NCI-H748 treated with DMSO at 0.1 percent for 48 hours (cell line): ENCODE measurements around the gene CANX.
A peak's percentile ranks its signal among the peaks of the same experiment; 100 is the strongest.
"Not testable (repeated sequence)": the region's sequence is repeated elsewhere in the genome, so short reads cannot be mapped to it uniquely, and the experiment has no call there.

Source experiments
- DNase-seq: peaks from one replicate; lab custom pipeline; 2025; lab: John Stamatoyannopoulos, UW

The CANX gene, protein sequence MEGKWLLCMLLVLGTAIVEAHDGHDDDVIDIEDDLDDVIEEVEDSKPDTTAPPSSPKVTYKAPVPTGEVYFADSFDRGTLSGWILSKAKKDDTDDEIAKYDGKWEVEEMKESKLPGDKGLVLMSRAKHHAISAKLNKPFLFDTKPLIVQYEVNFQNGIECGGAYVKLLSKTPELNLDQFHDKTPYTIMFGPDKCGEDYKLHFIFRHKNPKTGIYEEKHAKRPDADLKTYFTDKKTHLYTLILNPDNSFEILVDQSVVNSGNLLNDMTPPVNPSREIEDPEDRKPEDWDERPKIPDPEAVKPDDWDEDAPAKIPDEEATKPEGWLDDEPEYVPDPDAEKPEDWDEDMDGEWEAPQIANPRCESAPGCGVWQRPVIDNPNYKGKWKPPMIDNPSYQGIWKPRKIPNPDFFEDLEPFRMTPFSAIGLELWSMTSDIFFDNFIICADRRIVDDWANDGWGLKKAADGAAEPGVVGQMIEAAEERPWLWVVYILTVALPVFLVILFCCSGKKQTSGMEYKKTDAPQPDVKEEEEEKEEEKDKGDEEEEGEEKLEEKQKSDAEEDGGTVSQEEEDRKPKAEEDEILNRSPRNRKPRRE

DNA sequence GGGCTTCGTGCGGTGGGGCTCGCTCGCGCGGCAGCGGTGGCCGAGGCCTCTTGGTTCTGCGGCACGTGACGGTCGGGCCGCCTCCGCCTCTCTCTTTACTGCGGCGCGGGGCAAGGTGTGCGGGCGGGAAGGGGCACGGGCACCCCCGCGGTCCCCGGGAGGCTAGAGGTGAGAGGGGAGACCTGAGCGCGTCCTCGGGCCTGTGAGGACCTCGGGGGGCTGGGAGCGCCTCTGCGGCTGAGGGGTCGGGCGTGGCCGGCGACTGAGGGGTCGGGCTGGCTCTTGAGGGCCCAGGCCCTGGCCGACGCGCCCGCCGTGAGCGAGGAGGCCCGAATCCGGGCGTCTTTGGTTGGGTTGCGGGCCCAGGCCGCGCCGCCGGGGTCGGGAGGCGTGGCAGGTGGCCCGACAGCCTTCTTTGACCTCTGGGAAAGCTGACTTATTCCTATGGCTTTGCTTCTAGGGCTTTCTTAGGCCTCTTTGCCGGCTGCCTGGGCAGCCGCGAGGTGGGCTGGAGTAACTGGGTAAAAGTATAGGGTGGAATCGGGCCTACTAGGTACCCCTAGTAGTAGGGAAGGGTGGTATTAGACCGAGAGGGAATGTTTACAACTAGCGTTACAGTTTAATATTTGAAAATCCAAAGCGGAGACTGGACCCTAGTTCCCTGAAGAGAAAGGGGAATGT lies at the start of gene CANX:
TSS of gene CANX (plus strand) at position 33 of the 681 bp plus-strand sequence. CDS start 6,715 bp downstream, outside the sequence.
- no peak for DNase-seq

DNA sequence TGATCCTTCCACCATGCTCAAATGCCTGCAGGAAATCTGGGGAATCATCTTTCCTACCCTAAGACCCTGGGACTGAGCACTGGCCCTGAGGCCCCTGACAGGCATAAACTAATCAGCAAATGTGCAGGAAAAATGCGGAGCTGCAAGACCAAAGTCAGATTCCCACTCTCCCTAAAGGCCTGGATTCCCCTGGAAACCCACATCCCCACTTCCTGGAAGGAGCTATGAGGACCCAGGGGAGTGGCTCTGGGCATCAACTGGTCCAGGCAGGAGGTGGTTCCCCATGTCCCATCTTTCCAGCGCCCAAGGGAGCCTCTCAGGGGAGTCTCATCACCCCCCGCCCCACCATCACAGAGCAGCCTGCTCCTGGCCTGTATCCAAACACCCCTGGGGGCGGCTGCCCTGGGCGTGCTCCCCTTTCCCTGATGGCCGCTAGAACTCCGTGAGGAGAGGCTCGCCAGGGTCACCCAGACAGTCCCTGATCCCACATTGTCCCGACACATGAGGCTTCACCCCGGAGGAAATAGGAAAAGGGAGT lies 49.5 kb upstream of the CANX start:
- not testable (repeated sequence) for DNase-seq

DNA sequence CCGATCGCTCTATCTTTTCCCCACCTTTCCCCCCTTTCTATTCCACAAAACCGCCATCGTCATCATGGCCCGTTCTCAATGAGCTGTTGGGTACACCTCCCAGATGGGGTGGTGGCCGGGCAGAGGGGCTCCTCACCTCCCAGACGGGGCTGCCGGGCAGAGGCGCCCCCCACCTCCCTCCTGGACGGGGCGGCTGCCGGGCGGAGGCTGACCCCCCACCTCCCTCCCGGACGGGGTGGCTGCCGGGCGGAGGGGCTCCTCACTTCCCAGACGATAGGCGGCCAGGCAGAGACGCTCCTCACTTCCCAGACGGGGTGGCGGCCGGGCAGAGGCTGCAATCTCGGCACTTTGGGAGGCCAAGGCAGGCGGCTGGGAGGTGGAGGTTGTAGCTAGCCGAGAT lies 48.5 kb upstream of the CANX start:
- DNase-seq: not testable (repeated sequence)

DNA sequence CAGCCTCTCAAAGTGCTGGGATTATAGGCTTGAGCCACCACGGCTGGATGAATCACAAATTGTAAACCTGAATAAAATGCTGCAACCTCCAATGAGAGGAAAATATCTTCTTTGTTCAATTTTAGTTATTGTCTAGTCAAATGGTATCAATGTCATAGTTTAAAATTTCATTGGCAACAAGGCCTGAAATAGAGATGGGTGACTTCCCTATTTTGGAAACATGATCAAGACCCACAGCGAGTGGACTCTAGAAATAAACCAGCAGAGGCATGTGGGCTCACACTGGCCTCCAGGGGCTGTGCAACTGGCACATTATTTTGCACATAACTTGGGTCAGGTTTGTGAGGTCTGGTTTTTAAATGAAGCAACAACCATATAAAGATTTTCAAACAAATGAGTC lies 45.6 kb upstream of the CANX start:
- not testable (repeated sequence) for DNase-seq

DNA sequence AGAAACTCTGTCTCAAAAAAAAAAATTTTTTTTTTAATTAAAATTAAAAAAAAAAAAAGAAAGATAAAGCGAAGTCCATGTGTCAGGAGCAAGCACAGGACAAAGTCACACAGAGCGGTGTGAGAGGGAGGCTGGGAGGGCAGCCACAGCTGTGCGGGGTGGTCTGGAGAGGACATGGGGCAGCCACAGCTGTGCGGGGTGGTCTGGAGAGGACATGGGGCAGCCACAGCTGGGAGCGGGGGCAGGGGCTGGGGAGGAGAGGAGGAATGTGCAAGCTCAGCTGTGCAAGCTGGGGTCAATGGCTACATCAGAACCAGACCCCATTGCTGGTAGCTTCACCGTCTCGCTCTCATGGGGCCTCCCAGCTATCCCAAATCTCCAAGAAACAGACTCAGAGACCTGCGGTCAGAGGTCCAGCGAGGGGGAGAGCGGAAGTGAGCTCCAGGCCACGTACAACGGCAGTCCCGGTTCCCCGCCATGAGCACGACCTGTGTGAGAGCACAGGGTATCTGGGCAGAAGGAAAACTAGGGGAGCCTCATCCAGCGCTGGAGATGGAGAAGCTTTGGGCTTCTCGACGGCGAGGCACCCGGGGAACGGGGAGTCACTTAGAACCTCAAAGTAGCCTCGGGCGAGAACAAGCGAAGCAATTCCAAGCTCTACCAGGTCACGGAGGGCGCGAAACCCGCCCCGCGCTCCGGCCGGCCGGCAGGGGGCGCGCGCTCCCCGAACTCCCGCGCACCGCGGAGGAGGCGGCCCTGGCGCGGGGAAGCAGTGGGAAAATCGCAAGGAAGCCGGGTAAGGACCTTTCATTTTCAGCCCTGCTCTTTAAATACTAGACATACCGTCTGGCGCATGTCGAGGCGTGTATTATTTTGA lies 41.2 kb upstream of the CANX start:
- not testable (repeated sequence) for DNase-seq

DNA sequence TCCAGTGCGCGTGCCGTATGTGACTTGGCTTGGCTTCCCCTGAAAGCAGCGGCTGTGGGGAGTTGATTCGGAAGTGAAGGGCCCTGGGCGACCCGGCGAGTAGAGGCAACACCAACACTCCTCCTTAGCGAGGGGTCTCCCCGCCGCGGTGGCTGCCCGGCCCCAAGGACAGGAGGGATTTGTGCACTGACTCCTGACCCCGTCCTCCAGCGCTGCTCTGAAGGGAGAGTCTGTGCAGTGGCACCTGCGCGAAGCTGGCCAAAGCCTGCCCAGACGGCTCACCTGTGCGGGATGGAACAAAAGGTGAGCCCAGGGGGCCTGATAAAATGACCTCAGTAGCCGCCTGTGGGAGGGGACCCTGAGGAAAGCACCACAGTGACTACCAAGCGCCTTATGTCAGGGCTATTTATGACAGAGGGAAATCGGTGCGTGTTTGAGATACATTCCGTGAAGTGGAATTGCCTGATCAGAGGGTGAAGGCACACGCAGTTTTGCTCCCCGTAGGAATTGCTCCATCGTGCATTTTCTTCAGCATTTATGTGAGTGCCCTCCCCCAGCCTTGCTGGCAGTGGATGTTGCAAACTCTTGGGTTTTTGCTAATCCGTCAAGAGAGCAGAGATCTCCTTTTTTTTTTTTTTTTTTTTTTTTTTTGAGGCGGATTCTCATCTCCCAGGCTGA lies 40.4 kb upstream of the CANX start:
- DNase-seq: not testable (repeated sequence)

DNA sequence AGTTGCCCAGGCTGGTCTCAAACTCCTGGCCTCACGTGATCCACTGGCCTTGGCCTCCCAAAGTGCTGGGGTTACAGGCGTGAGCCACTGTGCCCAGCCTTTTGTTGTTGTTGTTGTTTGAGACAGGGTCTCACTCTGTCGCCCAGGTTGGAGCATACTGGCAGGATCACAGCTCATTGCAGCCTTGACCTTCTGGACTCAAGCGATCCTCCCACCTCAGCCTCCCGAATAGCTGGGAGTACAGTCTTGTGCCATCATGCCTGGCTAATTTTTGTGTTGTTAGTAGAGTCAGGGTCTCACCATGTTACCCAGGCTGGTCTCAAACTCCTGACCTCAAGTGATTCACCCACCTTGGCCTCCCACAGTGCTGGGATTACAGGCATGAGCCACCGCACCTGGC lies 37.1 kb upstream of the CANX start:
- not testable (repeated sequence) for DNase-seq

DNA sequence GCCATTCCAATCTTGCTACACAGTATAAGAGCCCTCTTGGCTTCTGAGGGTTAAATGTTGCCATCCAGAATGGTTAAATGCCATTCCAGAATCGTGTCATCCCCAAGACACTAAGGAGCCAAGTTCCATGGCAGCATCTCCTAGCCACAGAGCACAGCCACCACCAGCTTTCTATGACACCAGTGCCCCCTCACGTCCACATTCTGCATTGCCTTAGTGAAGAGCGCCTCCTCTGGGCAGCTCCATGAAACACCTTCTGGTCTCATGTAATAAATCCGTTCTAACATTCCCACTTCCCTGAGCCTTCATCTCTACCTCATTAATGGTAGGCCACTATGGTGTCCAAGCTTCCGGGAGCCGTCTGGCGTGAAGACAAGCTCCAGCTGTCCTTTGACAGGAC lies 30.4 kb upstream of the CANX start:
- DNase-seq: peak; percentile 37

DNA sequence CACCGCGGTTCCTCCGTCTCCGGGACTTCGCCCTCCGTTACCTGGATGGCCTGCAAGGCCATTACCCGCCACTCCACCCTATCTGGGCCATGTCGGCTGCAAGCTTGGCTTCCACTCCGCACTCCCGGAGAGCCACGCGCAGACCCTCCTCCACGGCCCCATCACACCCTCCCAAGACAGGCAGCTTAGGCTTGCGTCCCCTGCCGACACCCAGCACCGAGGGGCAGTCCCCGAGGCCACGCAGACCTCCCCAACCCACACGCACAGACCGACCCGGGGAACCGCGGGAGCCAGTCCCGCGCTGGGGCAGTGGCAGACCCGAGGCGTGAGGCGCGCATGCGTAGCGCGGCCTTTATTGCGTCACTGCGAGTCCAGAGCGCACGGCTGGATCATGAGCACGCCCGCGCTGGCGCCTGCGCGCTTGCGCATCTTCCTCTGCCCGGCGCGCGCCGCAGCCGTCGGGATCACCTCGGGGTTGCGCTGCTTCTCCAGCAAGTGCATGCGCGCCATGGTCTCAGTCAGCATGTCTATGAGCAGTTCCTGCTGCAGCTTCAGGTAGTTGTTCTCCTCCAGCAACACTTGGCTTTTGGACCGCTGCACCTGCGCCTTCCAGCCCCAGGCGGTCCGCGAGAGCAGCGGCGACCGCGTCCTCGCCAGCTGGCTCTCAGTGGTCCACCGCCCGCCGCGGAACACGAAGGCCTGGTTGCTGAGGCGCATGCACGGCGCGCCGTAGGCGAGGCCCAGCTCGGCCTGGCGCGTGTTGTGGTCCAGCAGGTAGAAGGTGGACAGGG lies 20.3 kb upstream of the CANX start:
- peak; percentile 89 for DNase-seq

DNA sequence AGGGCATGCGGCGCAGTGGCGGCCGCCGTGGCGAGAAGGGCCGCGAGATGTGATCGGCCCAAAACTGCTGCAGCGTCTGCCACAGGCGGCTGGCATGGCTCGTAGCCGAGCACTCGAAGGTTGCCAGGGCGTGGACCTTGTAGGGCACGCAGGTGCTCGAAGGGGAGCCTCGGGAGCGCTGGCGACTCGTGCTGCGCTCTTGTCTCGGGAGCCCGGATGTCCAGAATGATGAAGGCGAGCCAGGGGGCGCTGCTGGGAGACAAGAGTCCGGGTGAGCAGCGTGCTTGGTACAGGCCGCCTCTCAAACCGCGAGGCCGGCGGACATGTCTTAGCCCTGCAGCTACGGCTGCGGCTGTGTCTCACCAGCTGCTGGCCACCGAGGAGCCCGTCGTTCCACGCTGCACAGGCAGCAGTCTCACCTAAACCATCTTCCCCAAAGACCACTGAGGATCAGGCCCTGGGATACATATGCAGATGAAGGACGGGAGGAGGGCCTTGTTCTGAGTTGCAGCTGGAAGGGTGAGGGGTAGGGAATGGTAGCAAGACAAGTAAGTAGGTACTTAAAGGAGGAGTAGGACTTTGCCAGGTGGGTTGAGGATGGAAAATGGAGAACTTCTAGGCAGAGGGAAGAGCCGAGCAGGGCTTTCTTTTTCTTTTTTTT lies 19.6 kb upstream of the CANX start:
- no peak for DNase-seq

DNA sequence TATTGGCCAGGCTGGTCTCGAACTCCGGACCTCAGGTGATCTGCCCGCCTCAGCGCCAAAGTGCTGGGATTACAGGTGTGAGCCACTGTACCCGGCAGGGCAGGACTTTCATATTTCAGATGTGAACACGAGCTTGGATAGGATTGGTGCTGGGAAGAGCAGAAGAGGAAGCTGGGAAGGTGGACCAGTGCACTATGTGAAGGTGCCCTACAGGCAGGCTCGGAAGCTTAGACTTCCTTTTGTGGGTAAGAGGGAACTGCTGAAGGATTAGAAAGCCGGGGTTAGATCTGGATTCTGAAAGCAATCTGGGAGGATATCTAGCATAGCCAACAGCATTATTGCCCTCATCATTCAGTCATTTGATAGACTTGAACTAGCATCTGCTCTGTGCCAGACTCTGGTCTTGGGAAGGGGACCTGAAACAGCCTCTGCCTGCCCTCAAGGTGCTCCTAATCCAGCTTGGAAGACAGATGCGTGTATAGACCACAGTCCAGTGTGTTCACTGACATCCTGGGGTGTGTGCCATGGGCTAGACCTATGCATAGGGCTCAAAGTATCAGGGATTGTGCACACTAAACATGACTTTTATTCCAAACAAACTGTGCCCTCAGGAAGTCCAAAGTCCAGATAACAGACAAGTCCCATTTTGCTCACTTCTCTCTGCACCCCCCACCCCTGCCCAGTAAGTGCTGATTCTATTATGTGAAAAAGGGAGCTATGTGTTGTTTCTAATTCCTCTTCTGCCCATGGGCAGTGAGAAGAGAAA lies 18.6 kb upstream of the CANX start:
- no peak for DNase-seq

DNA sequence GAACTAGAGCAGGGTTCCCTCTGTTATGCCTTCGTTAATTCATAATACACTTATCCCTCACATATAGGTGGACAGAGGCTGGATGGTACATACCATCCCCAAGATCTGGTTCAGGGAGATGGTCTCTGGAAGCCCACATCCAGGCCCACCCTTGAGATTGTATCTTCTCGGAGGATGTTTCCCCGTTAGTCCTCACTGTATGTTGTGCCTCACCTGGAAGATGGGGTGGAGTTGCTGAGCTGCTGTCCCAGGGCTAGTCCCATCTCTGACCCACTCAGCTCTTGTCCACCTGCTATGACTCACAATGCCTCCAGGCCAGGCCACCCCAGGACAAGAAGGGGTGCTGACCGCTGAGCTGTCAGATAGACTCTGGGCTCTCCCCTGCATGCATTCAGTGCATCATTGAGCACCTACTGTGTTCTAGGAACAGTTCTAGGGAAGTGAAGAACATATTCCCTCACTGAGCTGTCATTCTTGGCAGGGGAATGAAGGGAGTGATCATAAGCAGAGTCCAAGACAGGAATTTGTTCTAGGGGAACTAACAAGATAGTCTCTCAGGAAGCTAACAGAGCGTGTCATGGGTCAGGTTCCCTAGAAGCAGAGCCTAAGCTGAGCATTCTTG lies 17.9 kb upstream of the CANX start, which contains the start of gene CBY3:
TSS of gene CBY3 (minus strand) at position 255 of the 622 bp plus-strand sequence. CDS start at position 139, 116 bp downstream.
- no peak for DNase-seq

DNA sequence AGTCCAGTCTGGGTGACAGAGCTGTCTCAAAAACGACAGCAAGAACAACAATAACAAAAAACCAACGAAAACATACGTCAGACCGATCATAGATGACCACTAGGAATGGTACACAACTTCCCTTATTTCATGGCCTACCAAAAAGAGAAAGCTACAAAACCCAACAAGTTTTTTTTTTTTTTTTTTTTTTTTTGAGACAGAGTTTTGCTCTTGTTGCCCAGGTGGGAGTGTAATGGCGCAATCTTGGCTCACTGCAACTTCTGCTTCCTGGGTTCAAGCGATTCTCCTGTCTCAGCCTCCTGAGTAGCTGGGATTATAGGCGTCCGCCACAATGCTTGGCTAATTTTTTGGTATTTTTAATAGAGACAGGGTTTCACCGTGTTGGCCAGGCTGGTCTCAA lies 9.6 kb upstream of the CANX start:
- not testable (repeated sequence) for DNase-seq

DNA sequence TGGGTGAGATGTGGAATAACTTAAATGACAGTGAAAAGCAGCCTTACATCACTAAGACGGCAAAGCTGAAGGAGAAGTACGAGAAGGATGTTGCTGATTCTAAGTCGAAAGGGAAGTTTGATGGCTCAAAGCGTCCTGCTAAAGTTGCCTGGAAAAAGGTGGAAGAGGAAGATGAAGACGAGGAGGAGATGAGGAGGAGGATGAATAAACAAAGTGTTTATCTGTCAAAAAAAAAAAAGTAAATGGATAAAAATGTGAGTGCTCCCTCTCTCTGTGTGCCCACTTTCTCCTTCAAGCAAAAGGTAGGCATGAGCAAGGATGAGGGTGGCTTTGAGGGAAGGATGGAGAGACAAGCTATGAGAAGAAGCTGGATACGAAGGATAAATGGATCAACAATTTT lies 4.2 kb upstream of the CANX start:
- no peak for DNase-seq

DNA sequence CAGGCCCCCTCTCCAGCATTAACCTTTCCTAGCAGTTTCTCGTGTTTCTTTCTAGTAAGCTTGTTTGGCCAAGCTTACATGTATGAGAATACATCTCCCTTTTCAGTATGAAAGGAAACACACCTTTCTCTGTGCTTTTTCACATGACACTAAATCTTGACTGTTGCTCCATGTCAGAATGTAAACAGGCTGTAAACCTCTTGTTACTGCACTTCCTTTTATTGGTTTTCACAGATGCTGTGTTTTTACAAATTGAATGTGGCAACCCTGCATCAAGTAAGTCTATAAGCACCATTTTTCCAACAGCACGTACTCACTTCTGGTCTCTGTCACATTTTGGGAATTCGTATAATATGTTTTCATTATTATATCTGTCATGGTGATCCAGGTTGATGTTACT lies 2.2 kb upstream of the CANX start:
- no peak for DNase-seq

DNA sequence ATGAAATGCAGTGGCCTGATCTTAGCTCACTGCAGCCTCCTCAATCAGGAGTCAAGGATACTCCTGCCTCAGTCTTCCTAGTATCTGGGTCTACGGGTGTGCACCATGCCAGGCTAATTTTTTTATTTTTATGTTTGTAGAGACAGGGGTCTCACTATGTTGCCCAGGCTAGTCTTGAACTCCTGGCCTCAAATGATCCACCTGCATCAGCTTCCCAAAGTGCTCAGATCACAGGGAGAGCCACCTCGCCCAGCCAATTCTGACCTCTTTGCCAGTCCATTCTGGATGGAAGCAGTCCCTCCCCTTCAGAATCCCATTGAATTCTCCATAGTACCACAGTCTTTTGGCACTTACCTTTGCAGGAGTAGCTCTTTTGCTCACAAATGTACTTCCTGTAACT lies 1.7 kb upstream of the CANX start:
- DNase-seq: no peak

DNA sequence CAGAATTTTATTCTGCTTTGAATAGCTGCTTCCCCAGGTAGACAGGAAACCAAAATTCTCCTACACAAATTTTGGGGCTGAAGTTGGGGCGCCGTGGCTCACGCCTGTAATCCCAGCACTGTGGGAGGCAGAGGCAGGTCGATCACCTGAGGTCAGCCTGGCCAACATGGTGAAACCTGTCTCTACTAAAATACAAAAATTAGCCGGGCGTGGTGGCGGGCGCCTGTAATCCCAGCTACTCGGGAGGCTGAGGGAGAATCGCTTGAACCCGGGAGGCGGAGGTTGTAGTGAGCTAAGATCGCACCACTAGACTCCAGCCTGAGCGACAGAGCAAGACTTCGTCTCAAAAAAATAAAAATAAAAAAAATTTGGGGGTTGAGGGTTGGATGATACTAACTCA lies 1.2 kb upstream of the CANX start:
- not testable (repeated sequence) for DNase-seq
